IPS-20b (cell line): ENCODE measurements around the gene CDKN2AIPNL.

Source experiments
- H3K27ac ChIP-seq: one replicate; pipeline ENCODE4 v1.5.1; 2013; ENCODE audit warnings: low read length
- H3K27me3 ChIP-seq: 2 replicates; pipeline ENCODE4 v1.6.1; 2013; ENCODE audit warnings: mild to moderate bottlenecking, low read length, inconsistent platforms; ENCODE audit not compliant: insufficient read depth
- H3K36me3 ChIP-seq: 2 replicates; pipeline ENCODE4 v1.6.1; 2013; ENCODE audit warnings: low read depth, mild to moderate bottlenecking, inconsistent platforms, low read length, moderate library complexity; ENCODE audit not compliant: insufficient read depth
- H3K4me1 ChIP-seq: 2 replicates; pipeline ENCODE4 v1.6.1; 2013; ENCODE audit warnings: mild to moderate bottlenecking, control low read depth, inconsistent platforms, low read length, moderate library complexity; ENCODE audit not compliant: insufficient read depth
- H3K4me3 ChIP-seq: 2 replicates; pipeline ENCODE4 v1.5.1; 2013; ENCODE audit warnings: mild to moderate bottlenecking, low read length, inconsistent platforms
- H3K9ac ChIP-seq: 2 replicates; pipeline ENCODE4 v1.6.1; 2013; ENCODE audit warnings: low read depth, mild to moderate bottlenecking, inconsistent platforms, low read length, moderate library complexity
- H3K9me3 ChIP-seq: 2 replicates; pipeline ENCODE4 v1.6.1; 2013; ENCODE audit warnings: mild to moderate bottlenecking, low read depth, low read length, inconsistent platforms; ENCODE audit not compliant: insufficient read depth

Gene CDKN2AIPNL

GRCh38 chr5:134411546-134412266 lies at the start of gene CDKN2AIPNL:
Gene CDKN2AIPNL, minus strand, starts transcription at chr5:134411881. Its CDS starts 27 bp downstream, at chr5:134411854.
- Histone ChIP-seq H3K9me3 (no peaks in the 10 kb centered on the region), H3K4me3 (peak within 1 kb of the TSS; percentile 93), H3K36me3 (peaks cover 20% of the 10 kb centered on the region; the same call in 1 of the 2 replicates), H3K27ac (no peak within 1 kb of the TSS), H3K27me3 (no peaks in the 10 kb centered on the region), H3K9ac (peak within 1 kb of the TSS; percentile 94), H3K4me1 (peaks cover 15% of the 10 kb centered on the region)

- no peaks in the 10 kb centered on the region for H3K36me3 ChIP-seq
- no peaks in the 10 kb centered on the region for H3K4me1 ChIP-seq
- H3K27ac ChIP-seq, result no peak overlapping the region
- no peaks in the 10 kb centered on the region for H3K9me3 ChIP-seq
- H3K4me3 ChIP-seq, result no peak overlapping the region
- no peak overlapping the region for H3K9ac ChIP-seq
- H3K27me3 ChIP-seq, result no peaks in the 10 kb centered on the region
Measured at GRCh38 chr5:134460551-134460950, 48.9 kb upstream of the CDKN2AIPNL start.

- Histone ChIP-seq H3K4me1 (no peaks in the 10 kb centered on the region), H3K4me3 (no peak overlapping the region), H3K27ac (no peak overlapping the region)
Measured at GRCh38 chr5:134459491-134459890, 47.8 kb upstream of the CDKN2AIPNL start.

GRCh38 chr5:134459010-134459403 lies 47.3 kb upstream of the CDKN2AIPNL start:
- Histone ChIP-seq H3K4me1 (no peaks in the 10 kb centered on the region), H3K9me3 (no peaks in the 10 kb centered on the region), H3K9ac (no peak overlapping the region), H3K4me3 (no peak overlapping the region), H3K36me3 (no peaks in the 10 kb centered on the region), H3K27me3 (no peaks in the 10 kb centered on the region), H3K27ac (no peak overlapping the region)

More at GRCh38 chr5:134459491-134459890, 47.8 kb upstream of the CDKN2AIPNL start:
- no peaks in the 10 kb centered on the region for H3K9me3 ChIP-seq
- H3K36me3 ChIP-seq, result no peaks in the 10 kb centered on the region
- H3K9ac ChIP-seq, result no peak overlapping the region
- no peaks in the 10 kb centered on the region for H3K27me3 ChIP-seq

- Histone ChIP-seq H3K36me3 (no peaks in the 10 kb centered on the region), H3K27me3 (no peaks in the 10 kb centered on the region), H3K4me1 (no peaks in the 10 kb centered on the region), H3K4me3 (no peak overlapping the region), H3K27ac (no peak overlapping the region), H3K9me3 (no peaks in the 10 kb centered on the region), H3K9ac (no peak overlapping the region)
Measured at GRCh38 chr5:134458234-134459009, 46.7 kb upstream of the CDKN2AIPNL start.

- Histone ChIP-seq H3K9me3 (no peaks in the 10 kb centered on the region), H3K9ac (no peak overlapping the region), H3K4me1 (no peaks in the 10 kb centered on the region), H3K27ac (no peak overlapping the region), H3K36me3 (no peaks in the 10 kb centered on the region), H3K4me3 (no peak overlapping the region), H3K27me3 (no peaks in the 10 kb centered on the region)
Measured at GRCh38 chr5:134457801-134458200, 46.1 kb upstream of the CDKN2AIPNL start.

- Histone ChIP-seq H3K27me3 (no peaks in the 10 kb centered on the region), H3K4me3 (no peak overlapping the region), H3K9me3 (no peaks in the 10 kb centered on the region), H3K4me1 (no peaks in the 10 kb centered on the region), H3K36me3 (no peaks in the 10 kb centered on the region), H3K27ac (no peak overlapping the region), H3K9ac (no peak overlapping the region)
Measured at GRCh38 chr5:134456825-134457224, 45.1 kb upstream of the CDKN2AIPNL start.

GRCh38 chr5:134455466-134455865 lies 43.8 kb upstream of the CDKN2AIPNL start:
- H3K4me3 ChIP-seq, result no peak overlapping the region
- no peaks in the 10 kb centered on the region for H3K9me3 ChIP-seq

GRCh38 chr5:134453016-134453415 lies 41.3 kb upstream of the CDKN2AIPNL start:
- Histone ChIP-seq H3K4me3 (no peak overlapping the region), H3K27ac (no peak overlapping the region), H3K9ac (no peak overlapping the region), H3K9me3 (no peaks in the 10 kb centered on the region), H3K27me3 (no peaks in the 10 kb centered on the region), H3K36me3 (no peaks in the 10 kb centered on the region), H3K4me1 (no peaks in the 10 kb centered on the region)

More at GRCh38 chr5:134455466-134455865, 43.8 kb upstream of the CDKN2AIPNL start:
- no peaks in the 10 kb centered on the region for H3K4me1 ChIP-seq
- no peak overlapping the region for H3K9ac ChIP-seq
- H3K27ac ChIP-seq, result no peak overlapping the region
- H3K27me3 ChIP-seq, result no peaks in the 10 kb centered on the region
- no peaks in the 10 kb centered on the region for H3K36me3 ChIP-seq

GRCh38 chr5:134451936-134452505 lies 40.3 kb upstream of the CDKN2AIPNL start:
- Histone ChIP-seq H3K9ac (no peak overlapping the region), H3K27ac (no peak overlapping the region), H3K4me3 (no peak overlapping the region), H3K4me1 (peaks cover 5% of the 10 kb centered on the region), H3K36me3 (no peaks in the 10 kb centered on the region), H3K27me3 (no peaks in the 10 kb centered on the region), H3K9me3 (no peaks in the 10 kb centered on the region)

- Histone ChIP-seq H3K4me3 (no peak overlapping the region), H3K4me1 (peaks cover 7% of the 10 kb centered on the region), H3K36me3 (no peaks in the 10 kb centered on the region), H3K9ac (no peak overlapping the region), H3K9me3 (no peaks in the 10 kb centered on the region), H3K27ac (no peak overlapping the region), H3K27me3 (no peaks in the 10 kb centered on the region)
Measured at GRCh38 chr5:134451225-134451935, 39.7 kb upstream of the CDKN2AIPNL start.
